ENCODE measurements around the gene FAM47E. TPM values are rescaled to one million over a fixed set of nuclear protein-coding genes. Genes with fewer than 3 reads are reported as not detected.

Gene FAM47E
- polyA plus RNA-seq, 1 donor (not counting 4 experiments of a cell fraction or from before 2014, with no cell fraction given), result 0.29 TPM

GRCh38 chr4:76267811-76268210 is 16.3 kb downstream of the FAM47E start:
- H4K20me1 ChIP-seq (ENCODE audit: control insufficient read depth, extremely low read depth, insufficient read depth, low read length), result no peaks in the 10 kb centered on the region
- FAIRE-seq (no peak), DNase-seq (ENCODE audit: low read depth, low spot score) (no peak)
- no peak overlapping the region for H3K4me2 ChIP-seq (ENCODE audit: control insufficient read depth, extremely low read depth, insufficient read depth, low read depth, low read length)
- no peaks in the 10 kb centered on the region for H3K36me3 ChIP-seq (ENCODE audit: control insufficient read depth in 2 of 2, extremely low read depth in 1 of 2, insufficient read depth in 2 of 2, low read length in 2 of 2)
- no peaks in the 10 kb centered on the region for H3K79me2 ChIP-seq (ENCODE audit: control insufficient read depth, insufficient read depth, low read length)
- H2AFZ ChIP-seq (ENCODE audit: control insufficient read depth, low read length), result no peak overlapping the region
- H3K27me3 ChIP-seq (ENCODE audit: control insufficient read depth, extremely low read depth, insufficient read depth, low read length), result peaks cover 9% of the 10 kb centered on the region
- no peaks in the 10 kb centered on the region for H3K9me3 ChIP-seq (ENCODE audit: control insufficient read depth, low read depth, low read length)
- H3K9me1 ChIP-seq (ENCODE audit: control insufficient read depth, extremely low read depth, insufficient read depth, low read length), result no peaks in the 10 kb centered on the region
- TF ChIP-seq, protein P1, sequence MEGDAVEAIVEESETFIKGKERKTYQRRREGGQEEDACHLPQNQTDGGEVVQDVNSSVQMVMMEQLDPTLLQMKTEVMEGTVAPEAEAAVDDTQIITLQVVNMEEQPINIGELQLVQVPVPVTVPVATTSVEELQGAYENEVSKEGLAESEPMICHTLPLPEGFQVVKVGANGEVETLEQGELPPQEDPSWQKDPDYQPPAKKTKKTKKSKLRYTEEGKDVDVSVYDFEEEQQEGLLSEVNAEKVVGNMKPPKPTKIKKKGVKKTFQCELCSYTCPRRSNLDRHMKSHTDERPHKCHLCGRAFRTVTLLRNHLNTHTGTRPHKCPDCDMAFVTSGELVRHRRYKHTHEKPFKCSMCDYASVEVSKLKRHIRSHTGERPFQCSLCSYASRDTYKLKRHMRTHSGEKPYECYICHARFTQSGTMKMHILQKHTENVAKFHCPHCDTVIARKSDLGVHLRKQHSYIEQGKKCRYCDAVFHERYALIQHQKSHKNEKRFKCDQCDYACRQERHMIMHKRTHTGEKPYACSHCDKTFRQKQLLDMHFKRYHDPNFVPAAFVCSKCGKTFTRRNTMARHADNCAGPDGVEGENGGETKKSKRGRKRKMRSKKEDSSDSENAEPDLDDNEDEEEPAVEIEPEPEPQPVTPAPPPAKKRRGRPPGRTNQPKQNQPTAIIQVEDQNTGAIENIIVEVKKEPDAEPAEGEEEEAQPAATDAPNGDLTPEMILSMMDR (optimal IDR thresholded peaks at IDR 0.05 in 1 of 3, IDR thresholded peaks at IDR 0.05 in 1 of 3, conservative IDR thresholded peaks at IDR 0.05 in 1 of 3; ENCODE audit: extremely low read depth in 1 of 3, insufficient read depth in 2 of 3, low read length in 3 of 3), result no peak
- TF ChIP-seq EZH2 (IDR thresholded peaks at IDR 0.05; ENCODE audit: low read length), result no peak
- no peaks in the 10 kb centered on the region for H3K4me1 ChIP-seq (ENCODE audit: control insufficient read depth, extremely low read depth, insufficient read depth, low read length)
- no peak overlapping the region for H3K9ac ChIP-seq (ENCODE audit: control insufficient read depth, extremely low read depth, insufficient read depth, low read length)
- H3K4me3 ChIP-seq (ENCODE audit: control insufficient read depth in 2 of 3, extremely low read depth in 1 of 3, insufficient read depth in 2 of 3, low read depth in 1 of 3, low read length in 3 of 3), result no peak overlapping the region
- no peak overlapping the region for H3K27ac ChIP-seq (ENCODE audit: control insufficient read depth, insufficient read depth, low read length)
- dilution Hi-C loops (cut with MboI; ENCODE audit: extremely low pct_ligation_motif_present, low sequenced_read_pairs), result no loop called here

GRCh38 chr4:76270244-76271175 is 19.0 kb downstream of the FAM47E start:
- FAIRE-seq (no peak), DNase-seq (ENCODE audit: low read depth, low spot score) (no peak)
- dilution Hi-C loops (cut with MboI; ENCODE audit: extremely low pct_ligation_motif_present, low sequenced_read_pairs), result no loop called here
- Histone ChIP-seq H3K9me3 (ENCODE audit: control insufficient read depth, low read depth, low read length) (no peaks in the 10 kb centered on the region), H3K27ac (ENCODE audit: control insufficient read depth, insufficient read depth, low read length) (no peak overlapping the region), H3K9ac (ENCODE audit: control insufficient read depth, extremely low read depth, insufficient read depth, low read length) (no peak overlapping the region), H3K4me3 (ENCODE audit: control insufficient read depth in 2 of 3, extremely low read depth in 1 of 3, insufficient read depth in 2 of 3, low read depth in 1 of 3, low read length in 3 of 3) (no peak overlapping the region), H3K9me1 (ENCODE audit: control insufficient read depth, extremely low read depth, insufficient read depth, low read length) (no peaks in the 10 kb centered on the region), H3K79me2 (ENCODE audit: control insufficient read depth, insufficient read depth, low read length) (no peaks in the 10 kb centered on the region), H2AFZ (ENCODE audit: control insufficient read depth, low read length) (no peak overlapping the region), H3K27me3 (ENCODE audit: control insufficient read depth, extremely low read depth, insufficient read depth, low read length) (peaks cover 4% of the 10 kb centered on the region), H3K4me1 (ENCODE audit: control insufficient read depth, extremely low read depth, insufficient read depth, low read length) (no peaks in the 10 kb centered on the region), H3K4me2 (ENCODE audit: control insufficient read depth, extremely low read depth, insufficient read depth, low read depth, low read length) (no peak overlapping the region), H4K20me1 (ENCODE audit: control insufficient read depth, extremely low read depth, insufficient read depth, low read length) (no peaks in the 10 kb centered on the region), H3K36me3 (ENCODE audit: control insufficient read depth in 2 of 2, extremely low read depth in 1 of 2, insufficient read depth in 2 of 2, low read length in 2 of 2) (no peaks in the 10 kb centered on the region)
- TF ChIP-seq, protein P1 (optimal IDR thresholded peaks at IDR 0.05 in 1 of 3, IDR thresholded peaks at IDR 0.05 in 1 of 3, conservative IDR thresholded peaks at IDR 0.05 in 1 of 3; ENCODE audit: extremely low read depth in 1 of 3, insufficient read depth in 2 of 3, low read length in 3 of 3), result no peak
- TF ChIP-seq EZH2 (IDR thresholded peaks at IDR 0.05; ENCODE audit: low read length), result no peak

Measured in keratinocyte (primary cell).